IMR-90 (cell line): ENCODE data around the gene LIMK2. TPM values are rescaled to one million over a fixed set of nuclear protein-coding genes. Genes with fewer than 3 reads are reported as not detected.

Source experiments
- ATAC-seq: fragments of 200-7000 bp; cut with Tn5 transposase; 2 replicates; pipeline ENCODE4 v1.9.1; 2020; ENCODE audit warnings: low read depth, mild to moderate bottlenecking, moderate library complexity
- BruUV-seq: library from RNA; stranded (reverse); fragments of 400-500 nt; replicated peaks from 2 replicates; lab custom pipeline; 2021; lab: Mats Ljungman, UMichigan
- CTCF ChIA-PET: fragments of 300-600 bp; formaldehyde crosslinking; extraction: SDS; loops from one replicate; lab custom pipeline; 2021; ENCODE audit warnings: antibody characterized with exemption; lab: Yijun Ruan, JAX
- POLR2A ChIA-PET: fragments of 300-600 bp; sonication (Branson Sonifier 250); formaldehyde crosslinking; loops from one replicate; lab custom pipeline; 2022; ENCODE audit warnings: antibody characterized with exemption; ENCODE audit not compliant: unreplicated experiment; lab: Charles Lee
- DNase-seq: peaks from one replicate; pipeline ENCODE4 v3.0.0; 2013
- H2AFZ ChIP-seq: replicated peaks from 2 replicates; pipeline ENCODE3; 2013; ENCODE audit warnings: low read length, mild to moderate bottlenecking; ENCODE audit not compliant: poor library complexity
- H2AK5ac ChIP-seq: 2 replicates; pipeline ENCODE4 v1.6.1; 2013; ENCODE audit warnings: low read depth, low read length, inconsistent platforms
- H2AK9ac ChIP-seq: replicated peaks from 2 replicates; pipeline ENCODE3; 2013; ENCODE audit warnings: mild to moderate bottlenecking, low read depth, low read length, moderate library complexity; ENCODE audit not compliant: poor library complexity
- H2BK120ac ChIP-seq: 2 replicates; pipeline ENCODE4 v1.6.1; 2013; ENCODE audit warnings: low read depth, low read length, inconsistent platforms
- H2BK15ac ChIP-seq: 3 replicates; pipeline ENCODE4 v1.6.1; 2013; ENCODE audit warnings: low read depth, low read length, inconsistent platforms
- H2BK20ac ChIP-seq: 2 replicates; pipeline ENCODE4 v1.6.1; 2013; ENCODE audit warnings: low read depth, mild to moderate bottlenecking, inconsistent platforms, low read length, moderate library complexity
- H2BK5ac ChIP-seq: 2 replicates; pipeline ENCODE4 v1.6.1; 2013; ENCODE audit warnings: mild to moderate bottlenecking, low read depth, low read length, inconsistent platforms; ENCODE audit not compliant: poor library complexity, severe bottlenecking
- H3K14ac ChIP-seq: replicated peaks from 2 replicates; pipeline ENCODE4 v1.6.1; 2013; ENCODE audit warnings: low read depth, low read length, inconsistent platforms
- H3K18ac ChIP-seq: 2 replicates; pipeline ENCODE4 v1.6.1; 2013; ENCODE audit warnings: low read depth, low read length, control low read depth
- H3K23ac ChIP-seq: 2 replicates; pipeline ENCODE4 v1.6.1; 2013; ENCODE audit warnings: low read depth, low read length, inconsistent platforms
- H3K27ac ChIP-seq: 2 replicates; pipeline ENCODE4 v1.5.1; 2013; ENCODE audit warnings: mild to moderate bottlenecking, control low read depth, low read length; ENCODE audit not compliant: insufficient read depth
- H3K27me3 ChIP-seq: 2 replicates; pipeline ENCODE4 v1.6.1; 2013; ENCODE audit warnings: low read length; ENCODE audit not compliant: control insufficient read depth, insufficient read depth
- H3K36me3 ChIP-seq: 2 replicates; pipeline ENCODE4 v1.6.1; 2013; ENCODE audit warnings: low read length, mixed read lengths; ENCODE audit not compliant: control insufficient read depth, insufficient read depth
- H3K4ac ChIP-seq: 2 replicates; pipeline ENCODE4 v1.6.1; 2013; ENCODE audit warnings: low read depth, low read length, inconsistent platforms
- H3K4me1 ChIP-seq: 2 replicates; pipeline ENCODE4 v1.6.1; 2013; ENCODE audit warnings: low read length, mixed read lengths; ENCODE audit not compliant: control insufficient read depth, insufficient read depth
- H3K4me2 ChIP-seq: 2 replicates; pipeline ENCODE4 v1.6.1; 2013; ENCODE audit warnings: low read depth, mild to moderate bottlenecking, control low read depth, low read length, moderate library complexity
- H3K4me3 ChIP-seq: 2 replicates; pipeline ENCODE4 v1.5.1; 2013; ENCODE audit warnings: low read depth, mild to moderate bottlenecking, control low read depth, low read length, moderate library complexity; ENCODE audit not compliant: insufficient read depth
- H3K56ac ChIP-seq: 2 replicates; pipeline ENCODE4 v1.6.1; 2013; ENCODE audit warnings: low read length, inconsistent platforms; ENCODE audit not compliant: insufficient read depth; ENCODE audit errors: extremely low read depth
- H3K79me1 ChIP-seq, 2 experiments: 2 replicates each; pipeline ENCODE4 v1.6.1; 2013; ENCODE audit warnings: low read length in 2 of 2, inconsistent platforms in 1 of 2, low read depth in 1 of 2
- H3K9ac ChIP-seq: 2 replicates; pipeline ENCODE4 v1.6.1; 2013; ENCODE audit warnings: low read depth, low read length, control low read depth
- H3K9me1 ChIP-seq: 2 replicates; pipeline ENCODE4 v1.6.1; 2013; ENCODE audit warnings: low read length, inconsistent platforms; ENCODE audit not compliant: insufficient read depth
- H3K9me3 ChIP-seq: 2 replicates; pipeline ENCODE4 v1.6.1; 2013; ENCODE audit warnings: low read length; ENCODE audit not compliant: control insufficient read depth, insufficient read depth
- H4K20me1 ChIP-seq: 2 replicates; pipeline ENCODE4 v1.6.1; 2013; ENCODE audit warnings: low read length, inconsistent platforms; ENCODE audit not compliant: insufficient read depth
- H4K5ac ChIP-seq: 2 replicates; pipeline ENCODE4 v1.6.1; 2013; ENCODE audit warnings: mild to moderate bottlenecking, low read depth, low read length, control low read depth
- H4K8ac ChIP-seq, 2 experiments: 2 replicates each; pipeline ENCODE4 v1.6.1; 2013; ENCODE audit warnings: low read depth in 2 of 2, low read length in 2 of 2, control low read depth in 1 of 2, inconsistent platforms in 1 of 2
- H4K91ac ChIP-seq: 2 replicates; pipeline ENCODE4 v1.6.1; 2013; ENCODE audit warnings: low read depth, low read length, inconsistent platforms; ENCODE audit not compliant: insufficient read depth
- BHLHE40 ChIP-seq: fragments of 150-350 bp; IDR thresholded peaks from 2 replicates; pipeline ENCODE4 v1.6.1; 2016; ENCODE audit warnings: mild to moderate bottlenecking, low read depth, low read length
- MAFK ChIP-seq: IDR thresholded peaks from 2 replicates; pipeline ENCODE4 v1.6.1; 2012; ENCODE audit warnings: low read depth, low read length, improper control_type of control experiment
- WGBS, 2 experiments: methylation state at CpG; one replicate each; pipeline versions ENCODE4 v1.1.5 to v1.1.7; 2013; ENCODE audit warnings: missing lambda C conversion rate in 2 of 2; ENCODE audit not compliant: insufficient read length in 1 of 2; ENCODE audit errors: extremely low coverage in 2 of 2; 5-methylcytosine and 5-hydroxymethylcytosine counted together
- dilution Hi-C: fragments of 300-500 bp; cut with HindIII; formaldehyde crosslinking; loops from one replicate; pipeline ENCODE4 v1.14.3; 2018; ENCODE audit warnings: low sequenced_read_pairs; ENCODE audit not compliant: unreplicated experiment
- in situ Hi-C: fragments of 300-500 bp; cut with MboI; formaldehyde crosslinking; loops from 3 replicates; pipeline ENCODE4 v1.14.3; 2019; ENCODE audit warnings: low sequenced_read_pairs, inconsistent platforms, mixed read lengths
- intact Hi-C: fragments of 100-400 bp; cut with micrococcal nuclease; formaldehyde crosslinking; loops from 2 replicates; pipeline ENCODE4 v1.10.0; 2022
- polyA plus RNA-seq, 3 experiments: library from polyadenylated mRNA; depleted of rRNA; stranded (reverse); fragments of >200 nt; gene quantifications; 2 replicates each; pipeline ENCODE4 v1.2.3, GENCODE V29; 2012; ENCODE audit warnings: low replicate concordance in 1 of 3
- total RNA-seq: library from RNA; depleted of rRNA; stranded (reverse); fragments of >200 nt; gene quantifications from 2 replicates; pipeline ENCODE4 v1.2.3, GENCODE V29; 2012
- TF ChIP-seq, protein P1 (sequence below): fragments of 150-350 bp; IDR thresholded peaks from 2 replicates; pipeline ENCODE4 v1.6.1; 2017; ENCODE audit warnings: mild to moderate bottlenecking, antibody characterized with exemption, low read length, low read depth

The LIMK2 gene
- total and polyA plus RNA-seq, 2 of the 4 experiments (the other 2 are of a cell fraction): 14.5 to 31.9 TPM

DNA sequence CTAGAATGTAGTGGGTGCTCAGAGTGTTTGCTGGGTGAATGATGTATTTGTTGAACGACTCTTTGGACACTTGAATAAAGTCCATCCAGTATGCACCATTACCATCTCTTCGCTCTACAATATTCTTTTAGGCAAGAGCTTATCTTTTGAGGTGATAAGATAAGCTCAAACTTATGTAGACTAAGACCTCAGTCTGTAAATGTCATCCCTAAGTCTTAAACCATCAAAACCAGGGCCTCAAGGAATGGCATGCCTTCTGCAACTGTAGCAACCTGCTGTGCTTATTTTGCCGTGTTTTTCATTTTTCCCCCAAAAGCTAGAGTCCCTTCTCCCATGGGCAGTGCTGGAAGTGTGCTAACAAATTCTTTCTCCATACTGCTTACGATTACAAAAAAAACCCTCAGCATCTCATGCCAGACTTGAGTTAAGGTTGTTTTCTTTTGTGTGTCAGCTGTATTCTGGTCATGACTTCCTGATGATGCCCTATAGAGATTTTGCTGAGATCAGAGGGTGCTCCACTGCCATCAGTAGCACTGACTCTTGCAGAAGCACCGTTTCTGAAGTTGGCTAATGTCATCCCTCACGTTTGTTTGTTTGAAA, 27.8 kb downstream of the LIMK2 start:
- intact Hi-C loops: no loop called here
- peaks cover 24% of the 10 kb centered on the region for H3K4me1 ChIP-seq
- 67% methylated on average over 1 of the region's 6 CpGs; no CpG with 5 or more reads in 1 of the 2 experiments for WGBS, 2 experiments

More for the DNA sequence above, 27.8 kb downstream of the LIMK2 start:
- dilution Hi-C loops (no loop called here), in situ Hi-C loops (loop anchor here (10.0 kb wide), 2 partner anchors 125 to 295 kb away; no protein-coding TSS in a partner anchor)
- no peaks in the 10 kb centered on the region for H3K27me3 ChIP-seq
- no peak overlapping the region for H2BK15ac ChIP-seq
- DNase-seq (peak; percentile 63), ATAC-seq (no peak)
- POLR2A ChIA-PET: no interaction called here
- no peak overlapping the region for H3K56ac ChIP-seq
- H2AFZ ChIP-seq: no peak overlapping the region
- no peak overlapping the region for H4K91ac ChIP-seq
- no peaks in the 10 kb centered on the region; the same call in 1 of the 2 replicates for H3K36me3 ChIP-seq
- H3K9me1 ChIP-seq: peaks cover 34% of the 10 kb centered on the region
- H3K23ac ChIP-seq: 0 out of 2 replicates have a peak overlapping the region, but pooled peaks have one; percentile 31
- no peak overlapping the region for H3K9ac ChIP-seq
- no peak overlapping the region for H2BK5ac ChIP-seq
- no peak overlapping the region for H2BK20ac ChIP-seq
- no peak overlapping the region for H3K4me2 ChIP-seq
- BruUV-seq: no TSS peak
- no peak overlapping the region for H3K27ac ChIP-seq
- no peak overlapping the region for H2AK9ac ChIP-seq
- H3K14ac ChIP-seq: 0 out of 2 replicates have a peak overlapping the region, but pooled peaks have one; percentile 36
- H3K9me3 ChIP-seq: no peaks in the 10 kb centered on the region
- TF ChIP-seq BHLHE40 (peak; percentile 81), MAFK (peak; percentile 45)
- TF ChIP-seq, protein P1, sequence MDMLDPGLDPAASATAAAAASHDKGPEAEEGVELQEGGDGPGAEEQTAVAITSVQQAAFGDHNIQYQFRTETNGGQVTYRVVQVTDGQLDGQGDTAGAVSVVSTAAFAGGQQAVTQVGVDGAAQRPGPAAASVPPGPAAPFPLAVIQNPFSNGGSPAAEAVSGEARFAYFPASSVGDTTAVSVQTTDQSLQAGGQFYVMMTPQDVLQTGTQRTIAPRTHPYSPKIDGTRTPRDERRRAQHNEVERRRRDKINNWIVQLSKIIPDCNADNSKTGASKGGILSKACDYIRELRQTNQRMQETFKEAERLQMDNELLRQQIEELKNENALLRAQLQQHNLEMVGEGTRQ: no peak
- H3K4ac ChIP-seq: no peak overlapping the region
- CTCF ChIA-PET: interaction anchor here (1.0 to 1.3 kb wide), 2 partner anchors 9 to 132 kb away, joined by 4 to 8 read pairs; partner anchors contain the start of gene SELENOM
- H3K79me1 ChIP-seq: peaks cover 25 to 61% of the 10 kb centered on the region in 2 experiments
- H4K20me1 ChIP-seq: no peaks in the 10 kb centered on the region; the same call in 1 of the 2 replicates
- H2BK120ac ChIP-seq: no peak overlapping the region
- no peak overlapping the region for H4K8ac ChIP-seq
- H4K5ac ChIP-seq: no peak overlapping the region
- H3K18ac ChIP-seq: no peak overlapping the region
- H2AK5ac ChIP-seq: no peak overlapping the region
- no peak overlapping the region for H3K4me3 ChIP-seq
